Colon (tissue), 2 donors: ENCODE data around the gene RALGAPA1.
"Not testable (repeated sequence)": the region's sequence is repeated elsewhere in the genome, so short reads cannot be mapped to it uniquely, and the experiment has no call there.

Experiments used
- FAIRE-seq: peaks from 2 replicates; lab custom pipeline; 2012; peaks lifted over from hg19 to GRCh38; lab: Jason Lieb, UNC
- donor health status: control.
- donor health status: control.

The RALGAPA1 gene

GRCh38 chr14:35699791-35700444 is 109.2 kb downstream of the RALGAPA1 start:
- FAIRE-seq: no peak

GRCh38 chr14:35696575-35696974 is 112.5 kb downstream of the RALGAPA1 start:
- no peak for FAIRE-seq

- FAIRE-seq: no peak
These were observed 113.0 kb downstream of the RALGAPA1 start for GRCh38 chr14:35696119-35696518.

GRCh38 chr14:35695647-35696046 is 113.4 kb downstream of the RALGAPA1 start:
- no peak for FAIRE-seq

GRCh38 chr14:35695072-35695471 is 114.0 kb downstream of the RALGAPA1 start:
- no peak for FAIRE-seq

GRCh38 chr14:35689000-35689460 is 120.1 kb downstream of the RALGAPA1 start:
- no peak for FAIRE-seq

GRCh38 chr14:35688126-35688826 is 120.8 kb downstream of the RALGAPA1 start:
- FAIRE-seq: no peak

GRCh38 chr14:35687335-35687939 is 121.7 kb downstream of the RALGAPA1 start:
- peak; percentile 33 for FAIRE-seq

GRCh38 chr14:35683688-35684087 is 125.4 kb downstream of the RALGAPA1 start:
- FAIRE-seq: not testable (repeated sequence)

GRCh38 chr14:35682802-35683201 is 126.3 kb downstream of the RALGAPA1 start:
- no peak for FAIRE-seq

- no peak for FAIRE-seq
These were observed 130.6 kb downstream of the RALGAPA1 start for GRCh38 chr14:35678403-35679028.

- no peak for FAIRE-seq
These were observed 139.3 kb downstream of the RALGAPA1 start for GRCh38 chr14:35669782-35670181.

- no peak for FAIRE-seq
These were observed 142.6 kb downstream of the RALGAPA1 start for GRCh38 chr14:35666429-35667043.

- FAIRE-seq: no peak
These were observed 147.2 kb downstream of the RALGAPA1 start for GRCh38 chr14:35661875-35662274.

GRCh38 chr14:35653045-35653444 is 156.1 kb downstream of the RALGAPA1 start:
- FAIRE-seq: no peak

- FAIRE-seq: no peak
These were observed 165.6 kb downstream of the RALGAPA1 start for GRCh38 chr14:35643513-35643912.

GRCh38 chr14:35637851-35638250 is 171.2 kb downstream of the RALGAPA1 start:
- FAIRE-seq: no peak

- FAIRE-seq: no peak
These were observed 171.8 kb downstream of the RALGAPA1 start for GRCh38 chr14:35637269-35637668.

GRCh38 chr14:35632676-35633075 is 176.4 kb downstream of the RALGAPA1 start:
- no peak for FAIRE-seq

- no peak for FAIRE-seq
These were observed 176.8 kb downstream of the RALGAPA1 start for GRCh38 chr14:35632271-35632670.

- no peak for FAIRE-seq
These were observed 177.9 kb downstream of the RALGAPA1 start for GRCh38 chr14:35631071-35631805.

GRCh38 chr14:35628989-35629388 is 180.1 kb downstream of the RALGAPA1 start:
- FAIRE-seq: no peak
